ENCODE measurements around the gene CD151.

CD151 gene

DNA sequence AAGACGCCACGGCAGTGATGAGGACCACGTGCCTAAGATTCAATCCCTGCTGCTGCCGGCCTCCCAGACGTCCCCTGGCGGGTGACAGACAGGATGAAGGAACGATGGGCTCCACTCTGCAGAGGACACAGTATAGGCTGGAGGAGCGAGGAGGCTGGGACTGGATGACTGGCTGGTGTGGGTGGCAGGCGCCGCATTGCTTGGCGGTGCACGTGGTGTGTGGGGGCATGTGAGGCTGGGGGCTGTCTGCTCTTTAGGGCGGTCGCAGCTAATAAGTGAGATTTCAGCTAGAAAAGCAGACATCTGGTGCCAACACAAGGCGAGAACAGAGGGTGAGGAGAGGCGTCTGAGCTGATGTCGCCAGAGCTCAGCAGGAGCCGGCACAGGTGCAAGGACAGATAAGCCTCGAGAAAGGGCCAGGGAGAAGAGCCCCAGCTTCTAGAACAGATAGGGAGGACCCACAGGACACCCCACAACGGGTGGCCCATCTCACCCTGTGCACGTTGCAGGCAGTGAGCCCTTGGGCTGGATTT is 43.1 kb downstream of the CD151 start:
- no peak for DNase-seq

DNA sequence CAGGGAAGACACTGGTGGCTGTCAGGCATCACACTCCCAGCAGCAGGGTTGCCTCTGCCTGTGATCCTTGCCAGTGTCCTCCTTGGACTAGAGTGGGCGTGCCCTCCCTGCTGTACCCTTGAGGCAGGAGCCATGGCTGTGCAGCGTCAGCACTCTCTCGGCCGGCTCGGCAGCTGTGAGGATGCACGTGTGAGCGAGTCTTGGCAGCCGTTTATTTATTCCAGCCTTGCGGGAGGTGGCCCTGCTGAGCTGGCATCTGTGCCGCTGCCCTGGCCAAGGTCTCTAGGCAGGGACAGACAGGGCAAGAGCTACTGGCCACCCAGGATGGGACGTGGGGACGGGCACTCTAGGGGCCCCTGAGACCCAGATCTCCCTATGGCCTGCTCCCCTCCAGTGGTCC is 43.8 kb downstream of the CD151 start:
- no peak for DNase-seq

DNA sequence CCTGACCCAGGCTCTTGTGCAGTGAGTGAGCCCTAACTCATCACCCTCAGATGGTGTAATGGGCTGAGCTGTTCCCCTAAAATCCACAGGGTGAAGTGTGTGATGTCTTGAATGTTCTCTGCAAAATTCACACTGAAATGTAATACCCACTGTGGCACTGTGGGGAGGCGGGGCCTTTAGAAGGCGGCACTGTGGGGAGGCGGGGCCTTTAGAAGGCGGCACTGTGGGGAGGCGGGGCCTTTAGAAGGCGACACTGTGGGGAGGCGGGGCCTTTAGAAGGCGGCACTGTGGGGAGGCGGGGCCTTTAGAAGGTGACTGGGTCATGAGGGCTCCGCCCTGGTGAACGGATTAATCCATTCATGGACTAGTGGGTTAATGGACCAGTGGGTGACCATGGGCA is 44.8 kb downstream of the CD151 start:
- peak; percentile 12 for DNase-seq

DNA sequence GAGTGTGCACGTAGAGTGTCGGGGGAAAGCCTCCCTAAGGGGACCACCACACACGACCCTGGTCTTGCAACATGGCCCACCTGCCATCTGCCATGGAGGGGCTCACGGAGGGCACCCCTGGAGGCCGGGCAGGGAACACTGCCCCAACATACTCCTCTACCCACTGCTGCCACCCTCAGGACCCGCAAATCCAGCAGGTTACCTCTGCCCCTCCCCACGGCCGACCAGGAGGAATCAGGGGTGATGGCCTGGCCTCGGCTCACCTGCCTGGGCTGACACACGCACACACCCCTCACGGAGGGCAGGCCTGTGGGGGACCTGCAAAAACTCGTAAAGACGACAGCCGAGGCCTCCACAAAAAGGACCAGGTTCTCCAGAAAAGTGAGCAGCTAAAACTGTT is 47.7 kb downstream of the CD151 start:
- no peak for DNase-seq

DNA sequence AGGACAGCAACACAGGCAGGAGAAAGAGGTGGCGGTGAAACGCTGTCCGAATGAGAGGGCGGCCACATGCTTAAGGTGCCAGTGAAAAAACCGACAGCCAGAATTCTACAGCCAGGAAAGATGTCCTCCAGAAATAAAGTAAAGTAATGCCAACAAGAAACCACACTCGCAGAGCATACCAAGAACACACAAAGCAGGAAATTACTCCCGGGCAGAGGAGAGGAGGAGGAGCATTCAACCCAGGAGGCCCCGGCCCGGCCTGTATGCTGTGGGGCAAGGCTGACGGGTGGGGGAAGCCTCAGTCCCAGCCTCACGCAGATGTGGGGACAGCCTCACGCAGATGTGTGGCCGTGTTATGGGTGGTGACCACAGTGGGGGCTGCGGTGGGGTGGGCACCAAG is 49.8 kb downstream of the CD151 start:
- no peak for DNase-seq

DNA sequence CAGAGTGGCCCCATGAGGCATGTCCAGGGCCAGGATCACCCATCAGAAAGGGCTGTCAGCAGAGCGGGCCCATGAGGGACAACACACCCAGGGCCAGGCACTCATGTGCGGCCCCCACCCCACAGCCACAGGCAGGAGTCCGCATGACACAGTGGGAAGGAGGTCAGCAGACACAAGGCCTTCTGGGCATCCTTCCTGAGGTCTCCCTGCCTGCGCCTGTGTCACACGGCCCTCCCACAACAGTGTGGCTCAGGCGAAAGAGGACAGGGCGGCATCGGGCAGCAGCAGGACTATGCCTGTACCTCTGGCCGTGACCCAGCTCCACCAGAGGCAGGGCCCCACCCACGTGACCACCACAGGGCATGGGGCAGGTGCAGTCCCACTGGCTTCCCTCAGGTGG is 50.8 kb downstream of the CD151 start:
- DNase-seq = no peak

DNA sequence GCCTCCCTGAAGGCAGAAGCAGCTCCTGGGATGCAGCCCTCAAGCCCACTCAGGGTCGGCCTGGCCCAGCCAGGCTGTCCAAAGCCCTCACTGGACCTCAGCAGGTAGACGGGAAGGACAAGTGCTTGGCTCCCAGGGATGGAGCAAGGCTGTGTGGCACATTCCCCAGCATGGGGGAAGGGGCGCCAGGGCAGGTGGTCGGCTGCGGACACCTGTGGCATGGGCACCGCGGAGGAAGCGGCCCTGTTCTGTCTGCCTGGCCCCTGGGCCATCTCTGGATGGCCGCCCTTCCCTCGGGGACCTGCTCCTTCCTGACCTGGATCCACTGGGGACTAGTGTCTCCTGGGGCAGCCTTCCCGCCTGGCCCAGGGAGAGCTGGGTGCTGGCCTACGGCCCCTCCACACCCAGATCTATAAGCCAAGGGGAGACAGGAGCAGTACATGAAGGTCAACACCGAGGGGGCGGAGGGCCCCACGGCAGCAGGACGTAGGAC is 51.9 kb downstream of the CD151 start:
- DNase-seq = no peak

DNA sequence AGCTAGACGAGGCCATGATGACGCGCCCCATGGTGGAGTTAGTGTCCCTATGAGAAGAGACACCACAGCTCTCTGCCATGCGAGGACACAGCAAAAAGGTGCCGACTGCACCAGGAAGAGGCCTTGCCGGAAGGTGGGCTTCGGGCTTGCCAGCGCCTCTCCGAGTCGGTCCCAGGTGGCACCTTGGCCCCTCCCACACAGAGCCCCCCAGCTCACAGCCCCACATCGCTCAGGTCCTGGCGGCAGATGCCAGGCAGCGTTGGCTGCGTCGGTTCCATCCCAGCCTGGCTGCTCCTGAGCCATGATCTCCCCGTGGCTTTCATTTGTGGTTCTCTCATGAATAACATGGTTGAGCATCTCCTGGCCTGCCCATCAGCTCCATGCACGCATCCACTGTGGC is 53.8 kb downstream of the CD151 start:
- DNase-seq = no peak

DNA sequence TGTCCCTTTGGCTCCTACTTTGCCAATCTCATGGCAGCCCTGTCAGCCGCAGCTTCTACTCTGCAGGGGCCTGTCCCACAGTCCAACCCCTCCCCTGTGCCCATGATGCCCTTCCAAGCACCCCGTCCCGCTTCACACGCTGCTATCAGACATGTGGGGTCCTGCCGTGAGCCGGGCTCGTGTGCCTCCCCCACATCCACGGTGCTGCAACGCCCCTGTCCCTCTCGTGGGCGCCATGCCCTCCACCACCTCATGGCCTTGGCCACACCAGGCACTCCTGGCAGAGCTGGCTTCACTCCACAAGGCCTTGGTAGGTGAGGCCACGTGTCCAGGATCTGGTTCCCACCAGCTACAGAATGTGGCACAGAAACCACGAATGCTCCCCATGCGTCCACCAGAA is 54.8 kb downstream of the CD151 start:
- no peak for DNase-seq

Measured in stimulated activated naive CD4-positive, alpha-beta T cell treated with Interleukin-2 at 50 U/mL for 16 hours (primary cell).